ENCODE measurements around the gene NT5E.

Gene NT5E

DNA sequence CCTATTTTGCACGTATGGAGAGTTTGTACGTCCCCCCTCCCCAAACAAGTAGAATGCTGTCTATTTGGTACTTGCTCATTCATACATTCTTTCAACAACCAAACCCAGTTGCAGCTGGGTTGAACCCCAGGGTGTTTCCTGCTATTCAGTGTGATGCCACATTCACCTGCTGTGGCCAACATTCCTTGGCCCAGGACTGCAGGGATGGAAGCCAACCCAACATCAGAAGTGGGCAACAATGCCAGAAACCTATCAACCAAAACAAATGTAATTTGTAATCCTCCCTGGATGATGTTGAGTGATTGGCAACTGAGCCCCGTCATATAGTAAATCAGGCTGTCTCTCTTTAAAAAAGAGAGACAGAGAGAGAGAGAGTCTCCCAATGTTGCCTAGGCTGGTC is 8.9 kb downstream of the NT5E start:
- no peak for TF ChIP-seq CTCF (IDR thresholded peaks at IDR 0.05; ENCODE audit: low read depth, low read length, missing control alignments)
- H3K4me3 ChIP-seq (ENCODE audit: low read depth, low read length), result no peak overlapping the region
- DNase-seq (ENCODE audit: low read depth), result no peak

DNA sequence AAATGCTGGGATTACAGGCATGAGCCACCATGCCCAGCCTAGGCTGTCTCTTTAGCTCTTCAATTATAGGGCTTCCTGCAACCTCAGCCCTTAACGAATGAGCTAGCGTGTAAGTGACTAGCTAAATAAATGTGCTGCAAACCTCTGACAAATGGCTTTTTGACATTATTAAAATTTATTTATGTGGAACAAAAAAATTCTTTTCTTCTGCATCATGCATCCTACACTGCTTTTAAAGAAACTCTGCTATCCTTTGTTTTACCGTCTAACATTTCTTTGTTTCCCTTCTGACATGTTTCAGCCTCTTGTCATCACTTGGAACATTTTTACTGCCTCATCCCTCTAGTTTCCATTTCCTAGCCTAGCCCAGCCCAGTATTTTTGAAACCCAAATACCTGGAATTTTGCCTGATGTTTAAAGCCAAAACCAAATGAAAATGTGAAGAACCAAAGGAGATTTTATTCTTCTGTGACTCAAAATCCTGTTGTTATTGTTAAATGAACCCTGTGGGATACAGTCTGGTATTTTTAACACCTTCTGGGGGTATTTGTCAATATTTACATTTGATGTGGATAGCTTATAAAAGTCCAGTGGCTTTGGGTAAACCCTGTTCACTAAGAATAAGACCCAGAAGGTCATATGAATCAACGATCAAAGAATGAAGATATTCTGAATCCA is 9.5 kb downstream of the NT5E start:
- no peak for DNase-seq (ENCODE audit: low read depth)
- no peak overlapping the region for H3K4me3 ChIP-seq (ENCODE audit: low read depth, low read length)
- TF ChIP-seq CTCF (IDR thresholded peaks at IDR 0.05; ENCODE audit: low read depth, low read length, missing control alignments), result no peak

DNA sequence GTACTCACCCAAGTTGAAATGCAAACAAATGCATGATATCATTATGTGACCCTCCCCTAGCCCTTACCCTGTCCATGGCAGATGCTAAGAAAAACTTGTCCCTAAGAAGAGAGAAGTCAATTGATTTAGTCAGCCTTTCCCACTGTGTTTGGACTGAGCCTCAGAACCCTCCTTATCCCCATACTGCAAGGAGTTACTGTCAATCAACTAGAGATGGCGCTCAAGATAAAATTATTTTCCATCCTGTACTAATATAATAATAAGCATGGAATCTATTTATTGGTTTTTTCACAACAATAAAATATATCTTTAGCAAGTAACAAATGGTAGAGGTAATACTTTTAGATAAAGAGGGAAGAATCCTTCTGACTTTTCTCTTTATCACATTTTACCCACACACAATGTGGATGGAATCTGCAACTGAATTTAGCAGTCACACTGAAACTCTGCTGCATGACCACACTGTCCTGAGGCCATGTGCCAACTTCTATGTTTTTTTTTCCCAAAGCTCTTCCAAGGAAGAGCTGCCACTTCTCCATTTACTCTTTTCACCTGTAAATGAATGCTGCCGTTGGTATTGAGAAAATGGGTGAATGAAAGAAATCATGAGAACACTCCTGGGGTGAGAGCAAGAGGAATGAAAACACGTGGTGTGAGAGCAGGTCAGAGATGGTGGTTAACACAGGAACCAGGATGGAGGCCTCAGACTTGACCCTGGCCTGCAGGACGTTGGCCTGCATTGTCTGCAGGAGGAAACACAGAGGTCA is 10.5 kb downstream of the NT5E start:
- no peak for DNase-seq (ENCODE audit: low read depth)
- no peak for TF ChIP-seq CTCF (IDR thresholded peaks at IDR 0.05; ENCODE audit: low read depth, low read length, missing control alignments)
- H3K4me3 ChIP-seq (ENCODE audit: low read depth, low read length), result no peak overlapping the region

GRCh38 chr6:85460921-85461797 is 11.3 kb downstream of the NT5E start:
- TF ChIP-seq CTCF (IDR thresholded peaks at IDR 0.05; ENCODE audit: low read depth, low read length, missing control alignments), result no peak
- H3K4me3 ChIP-seq (ENCODE audit: low read depth, low read length), result no peak overlapping the region
- peak; percentile 41 for DNase-seq (ENCODE audit: low read depth)

DNA sequence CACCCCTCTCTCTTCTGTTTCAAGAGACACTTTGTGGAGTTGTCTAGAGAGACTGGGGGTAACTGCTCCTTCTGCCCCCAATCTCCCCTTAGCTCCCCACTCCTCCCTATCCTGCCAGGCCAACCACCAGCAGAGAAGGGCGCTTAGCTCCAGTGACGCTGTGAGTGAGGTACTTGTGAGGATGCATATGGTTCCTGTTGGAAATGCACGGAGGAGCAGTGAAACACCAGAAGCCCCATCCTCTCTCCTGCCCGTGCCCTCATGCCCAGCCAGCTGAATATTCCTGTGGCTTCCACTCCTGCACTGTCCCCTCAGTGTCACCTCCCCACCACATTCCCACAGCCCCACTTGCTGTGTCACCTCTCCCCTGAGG is 11.9 kb downstream of the NT5E start:
- no peak for DNase-seq (ENCODE audit: low read depth)
- TF ChIP-seq CTCF (IDR thresholded peaks at IDR 0.05; ENCODE audit: low read depth, low read length, missing control alignments), result no peak
- no peak overlapping the region for H3K4me3 ChIP-seq (ENCODE audit: low read depth, low read length)

GRCh38 chr6:85462673-85463072 is 12.8 kb downstream of the NT5E start:
- no peak for TF ChIP-seq CTCF (IDR thresholded peaks at IDR 0.05; ENCODE audit: low read depth, low read length, missing control alignments)
- DNase-seq (ENCODE audit: low read depth), result no peak
- H3K4me3 ChIP-seq (ENCODE audit: low read depth, low read length), result no peak overlapping the region
